ENCODE data around the gene PLPP6. TPM values are rescaled to one million over a fixed set of nuclear protein-coding genes. Genes with fewer than 3 reads are reported as not detected.
A peak's percentile ranks its signal among the peaks of the same experiment; 100 is the strongest.

PLPP6 gene
- total RNA-seq, 1 donor from 2014 or later, result 6.1 TPM

DNA sequence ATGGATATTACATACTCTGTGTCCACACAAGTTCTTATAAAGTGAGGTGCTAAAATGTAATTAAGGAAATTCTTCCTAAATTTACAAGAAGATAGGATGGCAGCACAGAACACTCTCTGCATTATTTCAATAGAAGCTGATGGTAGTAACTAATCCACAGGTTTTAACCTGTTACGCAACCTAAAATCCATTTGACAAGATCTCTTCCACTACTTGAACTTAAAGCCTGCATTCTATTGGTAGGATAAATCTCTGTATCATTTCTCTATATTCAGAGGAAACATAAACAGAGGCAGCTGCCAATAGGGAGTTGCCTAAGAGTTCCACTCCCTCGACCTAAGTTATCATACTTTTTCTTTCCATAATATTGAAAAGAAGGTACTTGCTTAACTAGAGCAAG, 38.8 kb downstream of the PLPP6 start:
- H3K27me3 ChIP-seq (ENCODE audit: control insufficient read depth, insufficient read depth, low read length), result no peaks in the 10 kb centered on the region
- FAIRE-seq, result no peak
- TF ChIP-seq, protein P1, sequence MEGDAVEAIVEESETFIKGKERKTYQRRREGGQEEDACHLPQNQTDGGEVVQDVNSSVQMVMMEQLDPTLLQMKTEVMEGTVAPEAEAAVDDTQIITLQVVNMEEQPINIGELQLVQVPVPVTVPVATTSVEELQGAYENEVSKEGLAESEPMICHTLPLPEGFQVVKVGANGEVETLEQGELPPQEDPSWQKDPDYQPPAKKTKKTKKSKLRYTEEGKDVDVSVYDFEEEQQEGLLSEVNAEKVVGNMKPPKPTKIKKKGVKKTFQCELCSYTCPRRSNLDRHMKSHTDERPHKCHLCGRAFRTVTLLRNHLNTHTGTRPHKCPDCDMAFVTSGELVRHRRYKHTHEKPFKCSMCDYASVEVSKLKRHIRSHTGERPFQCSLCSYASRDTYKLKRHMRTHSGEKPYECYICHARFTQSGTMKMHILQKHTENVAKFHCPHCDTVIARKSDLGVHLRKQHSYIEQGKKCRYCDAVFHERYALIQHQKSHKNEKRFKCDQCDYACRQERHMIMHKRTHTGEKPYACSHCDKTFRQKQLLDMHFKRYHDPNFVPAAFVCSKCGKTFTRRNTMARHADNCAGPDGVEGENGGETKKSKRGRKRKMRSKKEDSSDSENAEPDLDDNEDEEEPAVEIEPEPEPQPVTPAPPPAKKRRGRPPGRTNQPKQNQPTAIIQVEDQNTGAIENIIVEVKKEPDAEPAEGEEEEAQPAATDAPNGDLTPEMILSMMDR (IDR thresholded peaks at IDR 0.05; ENCODE audit: insufficient read depth, low read length, severe bottlenecking), result no peak

DNA sequence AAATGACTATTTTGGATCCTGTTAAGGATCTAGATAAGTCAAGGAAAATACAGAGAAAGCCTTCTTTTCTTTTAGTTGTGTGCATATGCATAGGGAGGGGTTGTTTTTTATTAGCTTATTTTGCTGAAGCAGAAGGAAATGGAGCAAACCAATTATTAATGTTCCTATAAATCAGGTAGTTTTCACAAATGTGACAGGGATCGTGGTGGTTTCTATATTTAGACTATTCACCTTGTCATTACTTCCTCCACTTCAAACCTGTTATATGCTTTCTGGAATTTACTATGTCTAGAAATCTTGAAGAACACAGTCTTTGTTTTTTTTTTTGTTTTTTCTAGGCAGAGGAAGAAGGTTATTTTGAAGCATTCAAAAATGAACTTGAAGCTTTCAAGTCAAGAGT, 39.4 kb downstream of the PLPP6 start:
- TF ChIP-seq, protein P1 (IDR thresholded peaks at IDR 0.05; ENCODE audit: insufficient read depth, low read length, severe bottlenecking), result no peak
- no peaks in the 10 kb centered on the region for H3K27me3 ChIP-seq (ENCODE audit: control insufficient read depth, insufficient read depth, low read length)
- H3K4me3 ChIP-seq (ENCODE audit: low read depth, low read length), result no peak overlapping the region
- no peak for FAIRE-seq
- no peak for DNase-seq (ENCODE audit: low read depth)
- H3K36me3 ChIP-seq (ENCODE audit: control insufficient read depth, insufficient read depth, low read length), result peaks cover 1% of the 10 kb centered on the region

More for the DNA sequence above, 38.8 kb downstream of the PLPP6 start:
- H3K36me3 ChIP-seq (ENCODE audit: control insufficient read depth, insufficient read depth, low read length), result peaks cover 1% of the 10 kb centered on the region
- DNase-seq (ENCODE audit: low read depth), result no peak
- H3K4me3 ChIP-seq (ENCODE audit: low read depth, low read length), result no peak overlapping the region

DNA sequence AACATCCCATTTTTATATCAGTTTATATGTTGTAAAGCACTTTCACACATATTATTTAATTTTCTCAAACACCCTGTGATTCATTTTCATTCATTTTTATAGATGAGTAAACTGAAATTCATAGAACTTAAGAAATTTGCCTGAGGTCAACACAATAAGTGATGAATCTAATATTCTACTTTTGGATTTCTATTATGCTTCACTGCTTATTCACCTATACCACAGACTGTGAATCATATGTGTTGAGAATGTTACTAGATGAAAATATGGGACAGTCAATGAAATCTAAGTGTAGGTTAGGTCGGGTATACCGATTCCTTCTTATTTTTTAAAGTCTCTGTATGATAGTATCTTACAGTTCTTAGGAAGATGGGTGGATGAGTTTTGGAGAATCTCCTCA, 42.0 kb downstream of the PLPP6 start:
- FAIRE-seq (no peak), DNase-seq (ENCODE audit: low read depth) (peak; percentile 83)
- Histone ChIP-seq H3K27me3 (ENCODE audit: control insufficient read depth, insufficient read depth, low read length) (no peaks in the 10 kb centered on the region), H3K36me3 (ENCODE audit: control insufficient read depth, insufficient read depth, low read length) (no peaks in the 10 kb centered on the region), H3K4me3 (ENCODE audit: low read depth, low read length) (no peak overlapping the region)
- TF ChIP-seq, protein P1 (IDR thresholded peaks at IDR 0.05; ENCODE audit: insufficient read depth, low read length, severe bottlenecking), result no peak

DNA sequence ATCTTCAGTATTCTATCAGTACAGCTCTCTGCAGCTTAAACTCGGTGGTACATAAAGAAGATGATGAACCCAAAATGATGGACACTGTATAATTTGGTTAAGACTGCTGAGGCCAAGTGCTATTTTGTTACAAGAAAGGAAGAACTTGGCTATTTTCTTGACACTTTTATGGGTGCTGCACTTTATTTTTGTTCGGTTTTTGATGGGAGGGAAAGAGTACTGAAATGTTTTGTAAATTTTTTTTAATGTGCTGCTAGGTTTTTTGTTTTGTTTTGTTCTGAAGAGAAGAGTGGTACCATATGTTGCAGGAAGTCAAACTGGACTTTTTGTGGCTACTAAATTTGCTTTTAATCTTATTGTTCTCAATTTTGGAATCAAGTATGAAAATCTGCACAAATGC, 43.9 kb downstream of the PLPP6 start:
- H3K4me3 ChIP-seq (ENCODE audit: low read depth, low read length), result no peak overlapping the region
- no peak for FAIRE-seq

DNA sequence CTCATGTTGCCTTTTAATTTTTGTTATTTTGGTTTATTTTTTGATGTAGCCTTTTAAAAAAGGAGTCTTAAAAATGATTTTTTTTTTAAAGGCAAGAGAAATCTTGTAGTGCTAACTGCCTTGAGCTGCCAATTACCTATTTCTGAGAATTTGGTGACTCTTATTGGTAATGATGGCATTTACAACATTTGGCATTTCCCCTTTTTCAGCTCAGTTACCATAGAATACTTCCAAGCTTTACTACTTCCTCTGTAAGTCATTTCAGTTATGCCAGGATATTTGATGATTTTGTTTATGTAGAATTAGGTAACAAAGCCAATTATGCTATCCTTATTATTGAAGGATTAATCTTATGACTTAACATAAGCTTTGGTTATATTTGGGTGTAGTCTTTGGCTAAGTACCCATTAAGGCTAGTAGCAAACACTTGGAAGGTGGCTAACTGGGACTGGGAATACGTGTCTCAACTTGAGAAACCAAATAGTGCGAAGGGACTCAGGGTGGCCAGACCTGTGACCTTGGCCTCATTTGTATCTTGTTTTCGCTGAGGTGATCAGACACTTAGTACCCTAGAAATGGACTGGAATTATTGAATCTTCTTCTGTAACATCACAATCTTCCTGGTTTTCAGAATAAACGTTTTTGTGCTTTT, 45.0 kb downstream of the PLPP6 start:
- Histone ChIP-seq H3K27me3 (ENCODE audit: control insufficient read depth, insufficient read depth, low read length) (no peaks in the 10 kb centered on the region), H3K36me3 (ENCODE audit: control insufficient read depth, insufficient read depth, low read length) (peaks cover 1% of the 10 kb centered on the region), H3K4me3 (ENCODE audit: low read depth, low read length) (no peak overlapping the region)
- FAIRE-seq (no peak), DNase-seq (ENCODE audit: low read depth) (no peak)
- TF ChIP-seq, protein P1 (IDR thresholded peaks at IDR 0.05; ENCODE audit: insufficient read depth, low read length, severe bottlenecking), result no peak

More for the DNA sequence above, 43.9 kb downstream of the PLPP6 start:
- Histone ChIP-seq H3K36me3 (ENCODE audit: control insufficient read depth, insufficient read depth, low read length) (peaks cover 1% of the 10 kb centered on the region), H3K27me3 (ENCODE audit: control insufficient read depth, insufficient read depth, low read length) (no peaks in the 10 kb centered on the region)
- DNase-seq (ENCODE audit: low read depth), result no peak
- TF ChIP-seq, protein P1 (IDR thresholded peaks at IDR 0.05; ENCODE audit: insufficient read depth, low read length, severe bottlenecking), result no peak

DNA sequence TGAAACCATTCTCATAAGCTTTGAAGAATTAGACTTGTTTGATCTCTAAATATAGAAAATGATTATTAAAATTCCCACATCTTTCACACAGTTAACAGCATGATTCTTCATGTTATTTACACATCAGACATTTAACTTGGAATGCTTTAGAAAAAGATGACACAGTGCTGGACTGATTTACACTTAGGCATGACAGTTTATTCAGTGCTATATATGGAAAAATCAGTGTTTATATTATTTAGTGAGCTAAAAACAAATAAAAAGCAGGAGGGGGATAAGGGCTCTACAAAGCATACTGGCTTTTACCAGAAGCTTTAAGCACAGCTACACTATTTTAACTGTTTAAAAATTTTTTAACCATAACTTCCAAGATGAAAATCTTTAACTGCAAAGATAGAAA, 47.3 kb downstream of the PLPP6 start:
- Histone ChIP-seq H3K36me3 (ENCODE audit: control insufficient read depth, insufficient read depth, low read length) (peaks cover 1% of the 10 kb centered on the region), H3K27me3 (ENCODE audit: control insufficient read depth, insufficient read depth, low read length) (no peaks in the 10 kb centered on the region), H3K4me3 (ENCODE audit: low read depth, low read length) (no peak overlapping the region)
- DNase-seq (ENCODE audit: low read depth) (no peak), FAIRE-seq (no peak)
- TF ChIP-seq, protein P1 (IDR thresholded peaks at IDR 0.05; ENCODE audit: insufficient read depth, low read length, severe bottlenecking), result no peak
